Middle frontal gyrus (tissue), 1 donor: ENCODE measurements around the gene C16orf86.

Experiments
- DNase-seq: peaks from one replicate; pipeline ENCODE4 v3.0.0-alpha.2; 2015; ENCODE audit warnings: low spot score; ENCODE audit errors: extremely low spot score

Gene C16orf86

GRCh38 chr16:67666559-67667452 lies at the start of gene C16orf86, which contains the start of gene ENKD1:
Gene C16orf86 (plus strand): TSS chr16:67666814. CDS start chr16:67666971, 157 bp downstream.
Gene ENKD1 (minus strand): TSS chr16:67666750. CDS start chr16:67666442, 308 bp downstream.
- DNase-seq, result peak; percentile 52

GRCh38 chr16:67628216-67628615 lies 38.4 kb upstream of the C16orf86 start:
- DNase-seq, result no peak

- no peak for DNase-seq
Measured at GRCh38 chr16:67632415-67633172, 34.0 kb upstream of the C16orf86 start.

- DNase-seq, result no peak
Measured at GRCh38 chr16:67636713-67637112, 29.9 kb upstream of the C16orf86 start.

GRCh38 chr16:67637625-67638024 lies 29.0 kb upstream of the C16orf86 start:
- no peak for DNase-seq

- peak; percentile 42 for DNase-seq
Measured at GRCh38 chr16:67641779-67642708, 24.6 kb upstream of the C16orf86 start.

- DNase-seq, result no peak
Measured at GRCh38 chr16:67644038-67644437, 22.6 kb upstream of the C16orf86 start.

GRCh38 chr16:67645397-67646121 lies 21.1 kb upstream of the C16orf86 start:
- DNase-seq, result no peak

GRCh38 chr16:67647111-67647651 lies 19.4 kb upstream of the C16orf86 start:
- no peak for DNase-seq

GRCh38 chr16:67647681-67648080 lies 18.9 kb upstream of the C16orf86 start:
- DNase-seq, result no peak

- no peak for DNase-seq
Measured at GRCh38 chr16:67648088-67648763, 18.4 kb upstream of the C16orf86 start.

- no peak for DNase-seq
Measured at GRCh38 chr16:67648764-67649407, 17.7 kb upstream of the C16orf86 start.

GRCh38 chr16:67649494-67649931 lies 17.1 kb upstream of the C16orf86 start:
- no peak for DNase-seq

GRCh38 chr16:67650023-67650422 lies 16.6 kb upstream of the C16orf86 start:
- no peak for DNase-seq

- no peak for DNase-seq
Measured at GRCh38 chr16:67651039-67651438, 15.6 kb upstream of the C16orf86 start.

GRCh38 chr16:67651847-67652246 lies 14.8 kb upstream of the C16orf86 start:
- DNase-seq, result no peak

GRCh38 chr16:67652578-67653127 lies 14.0 kb upstream of the C16orf86 start:
- no peak for DNase-seq

- no peak for DNase-seq
Measured at GRCh38 chr16:67653128-67653788, 13.4 kb upstream of the C16orf86 start.
